ENCODE measurements around the gene COX14.

The COX14 gene

GRCh38 chr12:50084775-50085614, 27.0 kb upstream of the COX14 start, which contains the start of gene SMARCD1:
SMARCD1 (plus strand) TSS chr12:50085342; CDS start chr12:50085370, 28 bp downstream.
- DNase-seq (ENCODE audit: low read depth in 2 of 2) = peak; percentile 75 to 82

- DNase-seq (ENCODE audit: low read depth in 2 of 2) = no peak
Observed at GRCh38 chr12:50085615-50086072, 26.4 kb upstream of the COX14 start.

- no peak for DNase-seq (ENCODE audit: low read depth in 2 of 2)
Observed at GRCh38 chr12:50086148-50086547, 25.9 kb upstream of the COX14 start.

GRCh38 chr12:50087151-50087550, 24.9 kb upstream of the COX14 start:
- DNase-seq (ENCODE audit: low read depth in 2 of 2) = no peak

GRCh38 chr12:50087995-50088394, 24.0 kb upstream of the COX14 start:
- DNase-seq (ENCODE audit: low read depth in 2 of 2) = no peak

GRCh38 chr12:50088577-50089335, 23.3 kb upstream of the COX14 start:
- DNase-seq (ENCODE audit: low read depth in 2 of 2) = peak in 1 of 2 donors; percentile 40

- no peak for DNase-seq (ENCODE audit: low read depth in 2 of 2)
Observed at GRCh38 chr12:50089730-50090129, 22.3 kb upstream of the COX14 start.

- no peak for DNase-seq (ENCODE audit: low read depth in 2 of 2)
Observed at GRCh38 chr12:50090391-50090790, 21.6 kb upstream of the COX14 start.

GRCh38 chr12:50097952-50098351, 14.1 kb upstream of the COX14 start:
- DNase-seq (ENCODE audit: low read depth in 2 of 2) = no peak

GRCh38 chr12:50099302-50100008, 12.6 kb upstream of the COX14 start:
- DNase-seq (ENCODE audit: low read depth in 2 of 2) = no peak

GRCh38 chr12:50100561-50100960, 11.5 kb upstream of the COX14 start:
- no peak for DNase-seq (ENCODE audit: low read depth in 2 of 2)

- DNase-seq (ENCODE audit: low read depth in 2 of 2) = no peak
Observed at GRCh38 chr12:50101663-50102062, 10.4 kb upstream of the COX14 start.

GRCh38 chr12:50102131-50102531, 9.9 kb upstream of the COX14 start:
- no peak for DNase-seq (ENCODE audit: low read depth in 2 of 2)

- DNase-seq (ENCODE audit: low read depth in 2 of 2) = no peak
Observed at GRCh38 chr12:50102646-50103309, 9.3 kb upstream of the COX14 start.

GRCh38 chr12:50103351-50103750, 8.7 kb upstream of the COX14 start:
- no peak for DNase-seq (ENCODE audit: low read depth in 2 of 2)

- no peak for DNase-seq (ENCODE audit: low read depth in 2 of 2)
Observed at GRCh38 chr12:50103767-50104321, 8.2 kb upstream of the COX14 start, which contains the start of gene GPD1. GPD1 (plus strand) TSS chr12:50104008; CDS start chr12:50104051, 43 bp downstream.

GRCh38 chr12:50104417-50105366, 7.3 kb upstream of the COX14 start:
- no peak for DNase-seq (ENCODE audit: low read depth in 2 of 2)

GRCh38 chr12:50105913-50106450, 6.1 kb upstream of the COX14 start:
- DNase-seq (ENCODE audit: low read depth in 2 of 2) = no peak

- no peak for DNase-seq (ENCODE audit: low read depth in 2 of 2)
Observed at GRCh38 chr12:50106907-50107306, 5.1 kb upstream of the COX14 start.
